ENCODE data around the gene GPR61. TPM values are rescaled to one million over a fixed set of nuclear protein-coding genes. Genes with fewer than 3 reads are reported as not detected.

Gene GPR61, protein sequence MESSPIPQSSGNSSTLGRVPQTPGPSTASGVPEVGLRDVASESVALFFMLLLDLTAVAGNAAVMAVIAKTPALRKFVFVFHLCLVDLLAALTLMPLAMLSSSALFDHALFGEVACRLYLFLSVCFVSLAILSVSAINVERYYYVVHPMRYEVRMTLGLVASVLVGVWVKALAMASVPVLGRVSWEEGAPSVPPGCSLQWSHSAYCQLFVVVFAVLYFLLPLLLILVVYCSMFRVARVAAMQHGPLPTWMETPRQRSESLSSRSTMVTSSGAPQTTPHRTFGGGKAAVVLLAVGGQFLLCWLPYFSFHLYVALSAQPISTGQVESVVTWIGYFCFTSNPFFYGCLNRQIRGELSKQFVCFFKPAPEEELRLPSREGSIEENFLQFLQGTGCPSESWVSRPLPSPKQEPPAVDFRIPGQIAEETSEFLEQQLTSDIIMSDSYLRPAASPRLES
- 1.6 TPM for polyA plus RNA-seq (2013, experiment 1 of 4)
- 1.7 TPM for polyA plus RNA-seq (2013, experiment 2 of 4)
- polyA plus RNA-seq (2013, experiment 3 of 4) = 1.4 TPM
- 0.77 TPM for polyA plus RNA-seq (2013, experiment 4 of 4)

DNA sequence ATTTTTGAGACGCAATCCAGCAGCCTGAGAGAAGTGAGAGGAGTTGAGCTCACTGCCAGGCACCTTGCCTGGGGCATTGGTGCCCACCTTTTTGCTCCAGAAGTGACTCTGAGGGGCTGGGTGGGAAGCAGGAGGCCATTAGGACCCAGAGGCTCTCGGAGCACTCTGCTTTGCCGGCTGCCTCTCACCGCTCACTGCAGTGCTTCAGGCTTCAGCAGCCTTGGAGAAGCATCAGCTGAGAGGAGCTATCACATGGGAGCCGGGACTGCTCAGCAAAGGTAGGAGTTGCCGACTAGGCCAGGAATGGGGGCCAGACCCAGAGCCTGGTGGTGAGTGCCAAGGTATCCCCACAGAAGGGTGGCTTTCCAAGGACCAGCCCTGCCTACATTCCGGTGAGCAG is at the start of gene GPR61:
TSS of gene GPR61 (plus strand) at position 197 of the 400 bp plus-strand sequence. CDS start 3,151 bp downstream, outside the sequence.
- Histone ChIP-seq H3K27me3 (ENCODE audit: control insufficient read depth, insufficient read depth, low read length, poor library complexity, severe bottlenecking) (no peaks in the 10 kb centered on the region), H3K27ac (ENCODE audit: insufficient read depth, low read depth, low read length, poor library complexity, severe bottlenecking) (no peak within 1 kb of the TSS), H3K9me3 (ENCODE audit: control insufficient read depth, low read length) (no peaks in the 10 kb centered on the region), H3K36me3 (ENCODE audit: control insufficient read depth, insufficient read depth, low read length) (no peaks in the 10 kb centered on the region), H3K4me1 (ENCODE audit: control insufficient read depth, insufficient read depth, low read length) (peaks cover 9% of the 10 kb centered on the region), H3K4me3 (ENCODE audit: insufficient read depth, low read depth, low read length) (peak within 1 kb of the TSS; percentile 19)
- WGBS, 2 experiments = 40% methylated on average over 7 of the region's 7 CpGs

DNA sequence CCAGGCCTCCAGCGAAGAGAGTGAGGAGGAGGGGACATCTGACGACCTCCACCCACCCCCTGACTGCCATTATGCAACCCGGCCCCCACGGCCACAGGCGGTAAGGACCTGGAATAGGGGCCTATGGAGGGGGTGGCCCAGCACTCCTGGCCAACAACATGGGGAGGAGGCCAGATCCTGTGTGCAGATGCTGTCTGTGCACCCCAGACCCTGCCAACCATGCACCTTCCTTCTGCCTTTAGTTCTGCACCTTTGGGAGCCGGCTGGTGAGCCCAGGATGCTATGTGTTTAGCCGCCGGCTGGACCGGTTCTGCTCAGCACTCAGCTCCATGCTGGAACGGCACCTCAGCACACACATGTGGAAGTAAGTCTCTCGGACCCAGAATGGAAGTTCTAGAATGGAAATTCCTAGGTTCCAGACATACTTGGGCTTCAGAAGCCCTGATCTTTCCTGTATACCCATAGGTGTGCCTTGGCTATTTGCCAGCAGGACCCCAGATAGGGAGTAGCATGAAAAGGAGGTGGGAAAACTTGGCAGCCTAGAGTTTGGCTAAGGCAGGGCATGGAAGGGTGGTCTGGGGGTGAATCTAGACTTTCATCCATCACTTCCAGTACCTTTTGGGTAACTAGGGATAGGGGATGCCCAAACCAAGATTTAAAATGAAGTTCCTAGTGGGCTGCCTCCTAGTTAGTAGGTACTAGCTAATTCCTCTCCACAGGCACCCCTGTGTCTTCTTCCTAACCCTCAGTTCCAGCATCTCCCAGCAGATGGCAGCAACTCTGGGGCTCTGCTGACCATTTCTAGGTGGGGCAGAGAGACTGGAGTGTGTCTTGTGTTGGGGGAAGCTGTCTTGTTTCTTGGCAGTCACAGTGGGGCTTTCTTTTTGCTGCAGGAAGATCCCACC is 49.4 kb upstream of the GPR61 start:
- no peak overlapping the region for H3K4me3 ChIP-seq (ENCODE audit: insufficient read depth, low read depth, low read length)
- H3K27ac ChIP-seq (ENCODE audit: insufficient read depth, low read depth, low read length, poor library complexity, severe bottlenecking) = no peak overlapping the region
- H3K9me3 ChIP-seq (ENCODE audit: control insufficient read depth, low read length) = no peaks in the 10 kb centered on the region
- H3K27me3 ChIP-seq (ENCODE audit: control insufficient read depth, insufficient read depth, low read length, poor library complexity, severe bottlenecking) = no peaks in the 10 kb centered on the region
- H3K36me3 ChIP-seq (ENCODE audit: control insufficient read depth, insufficient read depth, low read length) = peaks cover 4% of the 10 kb centered on the region
- WGBS, 2 experiments = 90 to 94% methylated on average over 11 of the region's 11 CpGs
- H3K4me1 ChIP-seq (ENCODE audit: control insufficient read depth, insufficient read depth, low read length) = no peaks in the 10 kb centered on the region

DNA sequence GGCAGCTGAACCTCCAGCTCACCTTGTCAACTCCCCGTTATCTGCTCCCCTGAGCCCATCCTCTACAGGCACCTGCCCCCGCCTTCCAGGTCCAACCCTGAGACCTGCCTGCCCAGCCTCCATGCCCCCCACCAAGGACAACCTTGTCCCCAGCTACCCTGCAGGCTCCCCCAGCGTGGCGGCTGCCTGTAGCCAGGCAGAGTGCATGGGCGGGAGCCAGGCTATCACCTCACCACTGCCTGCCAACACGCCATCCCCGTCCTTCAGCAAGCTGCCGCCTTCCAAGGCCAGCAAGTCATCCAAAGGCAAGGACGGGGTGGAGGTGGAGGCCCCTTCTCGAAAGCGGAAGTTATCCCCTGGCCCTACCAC is 48.8 kb upstream of the GPR61 start:
- H3K27ac ChIP-seq (ENCODE audit: insufficient read depth, low read depth, low read length, poor library complexity, severe bottlenecking) = no peak overlapping the region
- no peaks in the 10 kb centered on the region for H3K4me1 ChIP-seq (ENCODE audit: control insufficient read depth, insufficient read depth, low read length)
- H3K27me3 ChIP-seq (ENCODE audit: control insufficient read depth, insufficient read depth, low read length, poor library complexity, severe bottlenecking) = no peaks in the 10 kb centered on the region
- H3K9me3 ChIP-seq (ENCODE audit: control insufficient read depth, low read length) = no peaks in the 10 kb centered on the region
- no peak overlapping the region for H3K4me3 ChIP-seq (ENCODE audit: insufficient read depth, low read depth, low read length)
- WGBS, 2 experiments = 93 to 94% methylated on average over 11 of the region's 11 CpGs
- peaks cover 4% of the 10 kb centered on the region for H3K36me3 ChIP-seq (ENCODE audit: control insufficient read depth, insufficient read depth, low read length)

DNA sequence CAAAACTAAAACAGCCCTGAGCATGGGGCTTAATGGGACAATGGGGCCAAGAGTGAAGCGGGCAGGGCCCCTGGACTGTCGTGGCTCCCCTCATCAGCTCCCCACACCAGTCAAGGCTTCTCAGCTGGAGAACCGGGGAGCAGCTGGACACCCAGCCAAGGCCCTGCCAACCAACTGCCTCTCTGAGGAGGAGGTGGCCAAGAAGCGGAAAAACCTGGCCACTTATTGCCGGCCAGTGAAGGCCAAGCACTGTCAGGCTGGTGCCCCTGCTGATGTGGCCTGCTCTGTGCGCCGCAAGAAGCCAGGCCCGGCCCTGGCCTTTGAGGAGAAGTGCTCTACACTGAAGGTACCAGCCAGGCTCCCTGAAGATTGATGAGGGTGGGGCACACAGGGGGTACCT is 48.3 kb upstream of the GPR61 start:
- H3K4me3 ChIP-seq (ENCODE audit: insufficient read depth, low read depth, low read length) = no peak overlapping the region
- H3K9me3 ChIP-seq (ENCODE audit: control insufficient read depth, low read length) = no peaks in the 10 kb centered on the region
- no peaks in the 10 kb centered on the region for H3K27me3 ChIP-seq (ENCODE audit: control insufficient read depth, insufficient read depth, low read length, poor library complexity, severe bottlenecking)
- 92 to 95% methylated on average over 8 of the region's 8 CpGs for WGBS, 2 experiments
- H3K4me1 ChIP-seq (ENCODE audit: control insufficient read depth, insufficient read depth, low read length) = no peaks in the 10 kb centered on the region
- no peak overlapping the region for H3K27ac ChIP-seq (ENCODE audit: insufficient read depth, low read depth, low read length, poor library complexity, severe bottlenecking)
- H3K36me3 ChIP-seq (ENCODE audit: control insufficient read depth, insufficient read depth, low read length) = peaks cover 4% of the 10 kb centered on the region

DNA sequence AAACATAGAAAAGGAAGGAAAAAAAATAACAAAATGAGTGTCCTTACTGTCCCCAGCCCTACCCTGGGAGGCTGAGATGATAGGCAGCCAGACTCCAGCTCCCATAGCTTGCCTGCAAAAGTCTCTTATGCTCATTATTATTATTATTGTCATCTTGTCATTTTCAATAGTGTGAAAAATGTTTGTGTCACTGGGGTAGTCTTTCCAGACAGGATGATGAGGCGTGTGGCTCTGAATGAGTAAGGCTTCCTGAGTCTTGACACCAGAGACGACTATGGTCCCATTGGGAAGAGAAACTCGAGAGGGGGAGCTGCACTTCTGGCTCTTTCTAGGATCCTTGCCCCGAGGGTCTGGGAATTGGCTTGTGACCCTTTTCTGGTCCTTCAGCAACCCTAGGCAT is 46.9 kb upstream of the GPR61 start:
- 89 to 90% methylated on average over 4 of the region's 4 CpGs for WGBS, 2 experiments
- Histone ChIP-seq H3K9me3 (ENCODE audit: control insufficient read depth, low read length) (no peaks in the 10 kb centered on the region), H3K27me3 (ENCODE audit: control insufficient read depth, insufficient read depth, low read length, poor library complexity, severe bottlenecking) (no peaks in the 10 kb centered on the region), H3K4me1 (ENCODE audit: control insufficient read depth, insufficient read depth, low read length) (peaks cover 6% of the 10 kb centered on the region), H3K4me3 (ENCODE audit: insufficient read depth, low read depth, low read length) (no peak overlapping the region), H3K36me3 (ENCODE audit: control insufficient read depth, insufficient read depth, low read length) (peaks cover 4% of the 10 kb centered on the region), H3K27ac (ENCODE audit: insufficient read depth, low read depth, low read length, poor library complexity, severe bottlenecking) (no peak overlapping the region)

DNA sequence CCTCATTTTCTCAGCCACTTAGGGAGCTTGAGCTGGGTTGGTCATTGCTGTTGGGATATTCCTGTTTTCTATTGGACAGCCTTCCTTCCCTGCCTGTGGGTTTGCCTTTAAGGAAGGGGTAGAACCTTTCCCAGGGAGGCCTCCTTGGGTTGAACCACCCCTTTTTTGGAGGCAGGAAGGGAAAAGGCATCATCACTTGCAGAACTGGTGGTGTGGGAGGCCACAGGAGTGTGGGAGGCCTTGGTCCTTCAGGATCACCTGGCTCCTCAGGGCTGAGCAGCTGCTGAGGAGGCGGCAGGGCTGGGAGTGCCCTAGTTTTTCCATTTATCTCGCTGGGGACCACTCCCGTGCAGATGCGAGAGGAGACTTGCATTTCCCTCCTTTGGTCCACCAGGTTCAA is 46.4 kb upstream of the GPR61 start:
- no peaks in the 10 kb centered on the region for H3K9me3 ChIP-seq (ENCODE audit: control insufficient read depth, low read length)
- no peaks in the 10 kb centered on the region for H3K27me3 ChIP-seq (ENCODE audit: control insufficient read depth, insufficient read depth, low read length, poor library complexity, severe bottlenecking)
- H3K4me1 ChIP-seq (ENCODE audit: control insufficient read depth, insufficient read depth, low read length) = peaks cover 10% of the 10 kb centered on the region
- H3K27ac ChIP-seq (ENCODE audit: insufficient read depth, low read depth, low read length, poor library complexity, severe bottlenecking) = no peak overlapping the region
- no peak overlapping the region for H3K4me3 ChIP-seq (ENCODE audit: insufficient read depth, low read depth, low read length)
- H3K36me3 ChIP-seq (ENCODE audit: control insufficient read depth, insufficient read depth, low read length) = peaks cover 4% of the 10 kb centered on the region
- 88 to 92% methylated on average over 4 of the region's 4 CpGs for WGBS, 2 experiments

DNA sequence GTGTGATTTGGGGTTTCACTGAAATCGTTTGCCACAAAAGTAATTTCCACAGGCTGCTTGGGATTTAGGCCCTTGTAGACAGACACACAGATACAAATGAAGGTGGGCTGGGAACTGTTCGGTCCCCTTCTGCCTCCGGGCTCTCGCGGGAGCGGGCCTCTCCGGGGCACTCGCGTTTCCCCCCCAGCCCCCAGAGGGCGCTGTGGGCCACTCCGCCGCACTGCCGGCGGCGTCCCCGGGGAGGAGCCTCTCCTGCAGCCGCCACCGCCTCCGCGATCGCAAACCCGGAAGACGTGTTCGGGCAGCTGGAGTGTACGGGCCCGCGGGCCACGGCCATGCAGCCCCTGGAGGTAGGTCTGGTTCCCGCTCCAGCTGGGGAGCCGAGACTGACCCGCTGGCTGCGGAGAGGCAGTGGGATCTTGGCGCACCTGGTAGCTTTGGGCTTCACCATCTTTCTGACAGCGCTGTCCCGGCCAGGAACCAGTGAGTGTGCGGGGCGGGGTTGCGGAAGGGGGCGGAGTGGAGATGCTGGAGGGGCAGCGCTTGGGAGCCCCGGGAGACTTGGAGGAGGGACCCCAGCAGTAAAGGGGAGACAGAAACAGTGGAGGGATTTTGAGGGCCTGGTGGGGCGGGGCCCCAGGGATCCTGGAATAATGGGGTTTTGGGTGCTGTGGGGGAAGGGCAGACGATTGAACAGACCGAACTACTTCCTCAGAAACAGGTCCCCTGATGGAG is 45.7 kb upstream of the GPR61 start, which contains the start of gene CYB561D1:
TSS of gene CYB561D1 (plus strand) at position 290 of the 735 bp plus-strand sequence. CDS start at position 336, 46 bp downstream.
- no peak within 1 kb of the TSS for H3K27ac ChIP-seq (ENCODE audit: insufficient read depth, low read depth, low read length, poor library complexity, severe bottlenecking)
- 1% methylated on average over 44 of the region's 44 CpGs for WGBS, 2 experiments
- peak within 1 kb of the TSS; percentile 72 for H3K4me3 ChIP-seq (ENCODE audit: insufficient read depth, low read depth, low read length)
- H3K4me1 ChIP-seq (ENCODE audit: control insufficient read depth, insufficient read depth, low read length) = peaks cover 12% of the 10 kb centered on the region
- H3K9me3 ChIP-seq (ENCODE audit: control insufficient read depth, low read length) = no peaks in the 10 kb centered on the region
- no peaks in the 10 kb centered on the region for H3K27me3 ChIP-seq (ENCODE audit: control insufficient read depth, insufficient read depth, low read length, poor library complexity, severe bottlenecking)
- peaks cover 4% of the 10 kb centered on the region for H3K36me3 ChIP-seq (ENCODE audit: control insufficient read depth, insufficient read depth, low read length)

DNA sequence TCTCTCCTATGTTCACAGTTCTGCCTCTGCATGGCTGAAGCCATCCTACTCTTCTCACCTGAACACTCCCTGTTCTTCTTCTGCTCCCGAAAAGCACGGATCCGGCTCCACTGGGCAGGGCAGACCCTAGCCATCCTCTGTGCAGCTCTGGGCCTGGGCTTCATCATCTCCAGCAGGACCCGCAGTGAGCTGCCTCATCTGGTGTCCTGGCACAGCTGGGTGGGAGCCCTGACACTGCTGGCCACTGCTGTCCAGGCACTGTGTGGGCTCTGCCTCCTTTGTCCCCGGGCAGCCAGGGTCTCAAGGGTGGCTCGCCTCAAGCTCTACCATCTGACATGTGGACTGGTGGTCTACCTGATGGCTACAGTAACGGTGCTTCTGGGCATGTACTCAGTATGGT is 43.9 kb upstream of the GPR61 start:
- 94% methylated on average over 7 of the region's 7 CpGs for WGBS, 2 experiments
- H3K4me3 ChIP-seq (ENCODE audit: insufficient read depth, low read depth, low read length) = no peak overlapping the region

DNA sequence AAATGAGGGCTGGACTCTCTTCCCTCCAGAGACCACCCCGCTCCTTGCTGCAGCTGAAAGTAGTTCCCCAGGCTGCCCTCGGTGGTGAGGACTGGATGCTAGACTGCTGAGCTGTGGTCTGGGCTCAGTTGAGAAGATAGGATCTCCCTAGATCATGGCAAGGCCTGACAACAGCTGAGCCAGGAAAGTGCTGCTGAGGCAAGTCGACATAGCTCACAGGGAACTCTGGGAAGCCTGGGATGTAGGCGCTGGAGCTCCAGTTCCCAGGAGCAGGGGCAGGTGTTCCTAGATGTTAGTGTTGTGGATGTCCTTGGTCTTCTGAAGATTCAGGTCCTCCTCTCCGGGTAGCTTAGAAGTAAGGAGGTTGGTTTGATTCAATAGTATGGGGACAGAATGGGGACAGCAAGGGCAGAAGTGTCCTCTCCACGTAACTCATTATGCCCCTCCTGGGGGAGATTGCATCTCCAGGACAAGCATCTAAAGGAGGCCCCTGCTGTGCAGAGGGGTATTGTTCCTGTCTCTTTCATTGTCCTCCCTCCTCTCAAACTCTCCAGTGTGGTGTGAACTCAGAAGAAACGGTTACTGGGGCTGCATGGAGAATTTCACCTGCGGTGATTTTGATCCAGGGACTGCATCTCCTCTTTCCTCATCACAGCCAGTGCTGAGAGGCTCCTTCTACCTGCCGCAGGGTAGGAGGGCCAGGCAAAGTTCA is 42.1 kb upstream of the GPR61 start:
- Histone ChIP-seq H3K27ac (ENCODE audit: insufficient read depth, low read depth, low read length, poor library complexity, severe bottlenecking) (peak overlapping the region; percentile 16), H3K27me3 (ENCODE audit: control insufficient read depth, insufficient read depth, low read length, poor library complexity, severe bottlenecking) (no peaks in the 10 kb centered on the region), H3K9me3 (ENCODE audit: control insufficient read depth, low read length) (no peaks in the 10 kb centered on the region), H3K4me1 (ENCODE audit: control insufficient read depth, insufficient read depth, low read length) (peaks cover 14% of the 10 kb centered on the region), H3K36me3 (ENCODE audit: control insufficient read depth, insufficient read depth, low read length) (no peaks in the 10 kb centered on the region), H3K4me3 (ENCODE audit: insufficient read depth, low read depth, low read length) (no peak overlapping the region)
- WGBS, 2 experiments = 51 to 59% methylated on average over 9 of the region's 9 CpGs

More for the DNA sequence above, 43.9 kb upstream of the GPR61 start:
- Histone ChIP-seq H3K36me3 (ENCODE audit: control insufficient read depth, insufficient read depth, low read length) (peaks cover 4% of the 10 kb centered on the region), H3K4me1 (ENCODE audit: control insufficient read depth, insufficient read depth, low read length) (peaks cover 14% of the 10 kb centered on the region), H3K9me3 (ENCODE audit: control insufficient read depth, low read length) (no peaks in the 10 kb centered on the region), H3K27me3 (ENCODE audit: control insufficient read depth, insufficient read depth, low read length, poor library complexity, severe bottlenecking) (no peaks in the 10 kb centered on the region), H3K27ac (ENCODE audit: insufficient read depth, low read depth, low read length, poor library complexity, severe bottlenecking) (no peak overlapping the region)
